ENCODE data around the gene TMEM273. TPM values are rescaled to one million over a fixed set of nuclear protein-coding genes. Genes with fewer than 3 reads are reported as not detected.

The TMEM273 gene
- total RNA-seq, 2 donors from 2014 or later, result 4.3 to 9.3 TPM

- 88 to 90% methylated on average over 2 of the region's 2 CpGs for WGBS, 2 donors
- Histone ChIP-seq H3K4me3 (no peak overlapping the region), H3K9me3 (no peaks in the 10 kb centered on the region), H3K36me3 (replicated peaks in 1 of 2; ENCODE audit: insufficient read depth in 1 of 2, low read depth in 2 of 2) (no peaks in the 10 kb centered on the region), H3K4me1 (no peaks in the 10 kb centered on the region), H3K27ac (no peak overlapping the region), H3K27me3 (no peaks in the 10 kb centered on the region)
- TF ChIP-seq POLR2A (IDR thresholded peaks at IDR 0.05), result no peak
- TF ChIP-seq CTCF (IDR thresholded peaks at IDR 0.05), result no peak
- intact Hi-C loops (cut with DNase I), result no loop called here
- DNase-seq, result no peak
- no peak for ATAC-seq
These were observed 44.0 kb downstream of the TMEM273 start for GRCh38 chr10:49144058-49144720.

GRCh38 chr10:49143249-49143648 is 44.9 kb downstream of the TMEM273 start:
- no peak overlapping the region for H3K4me3 ChIP-seq
- intact Hi-C loops (cut with DNase I), result no loop called here

GRCh38 chr10:49141541-49142332 is 46.5 kb downstream of the TMEM273 start:
- Histone ChIP-seq H3K4me1 (no peaks in the 10 kb centered on the region), H3K4me3 (no peak overlapping the region), H3K27ac (no peak overlapping the region), H3K9me3 (no peaks in the 10 kb centered on the region), H3K36me3 (replicated peaks in 1 of 2; ENCODE audit: insufficient read depth in 1 of 2, low read depth in 2 of 2) (no peaks in the 10 kb centered on the region), H3K27me3 (no peaks in the 10 kb centered on the region)
- ATAC-seq (no peak), DNase-seq (no peak)
- WGBS, 2 donors, result 58 to 66% methylated on average over 5 of the region's 5 CpGs
- TF ChIP-seq POLR2A (IDR thresholded peaks at IDR 0.05), result no peak
- TF ChIP-seq CTCF (IDR thresholded peaks at IDR 0.05), result no peak
- intact Hi-C loops (cut with DNase I), result no loop called here

More at GRCh38 chr10:49143249-49143648, 44.9 kb downstream of the TMEM273 start:
- no peak for DNase-seq
- Histone ChIP-seq H3K9me3 (no peaks in the 10 kb centered on the region), H3K27me3 (no peaks in the 10 kb centered on the region), H3K36me3 (replicated peaks in 1 of 2; ENCODE audit: insufficient read depth in 1 of 2, low read depth in 2 of 2) (no peaks in the 10 kb centered on the region), H3K27ac (no peak overlapping the region), H3K4me1 (no peaks in the 10 kb centered on the region)
- no peak for TF ChIP-seq POLR2A (IDR thresholded peaks at IDR 0.05)
- no peak for TF ChIP-seq CTCF (IDR thresholded peaks at IDR 0.05)
- no peak for ATAC-seq

- Histone ChIP-seq H3K9me3 (no peaks in the 10 kb centered on the region), H3K27me3 (no peaks in the 10 kb centered on the region), H3K4me1 (no peaks in the 10 kb centered on the region), H3K4me3 (no peak overlapping the region), H3K36me3 (replicated peaks in 1 of 2; ENCODE audit: insufficient read depth in 1 of 2, low read depth in 2 of 2) (no peaks in the 10 kb centered on the region), H3K27ac (no peak overlapping the region)
- ATAC-seq (no peak), DNase-seq (no peak)
- intact Hi-C loops (cut with DNase I), result no loop called here
- TF ChIP-seq POLR2A (IDR thresholded peaks at IDR 0.05) (no peak), CTCF (IDR thresholded peaks at IDR 0.05) (no peak)
- WGBS, 2 donors, result 75 to 81% methylated on average over 4 to 5 of the region's 5 CpGs
These were observed 47.6 kb downstream of the TMEM273 start for GRCh38 chr10:49140304-49141177.
